ENCODE measurements around the gene DEFB129.

- no peak for TF ChIP-seq POLR2A (IDR thresholded peaks at IDR 0.05)
- no peak for TF ChIP-seq CTCF (IDR thresholded peaks at IDR 0.05)
These were observed 45.7 kb downstream of the DEFB129 start for GRCh38 chr20:272718-273117.

All from suprapubic skin (tissue), 3 donors.